ENCODE results near the gene CD81.

DNA sequence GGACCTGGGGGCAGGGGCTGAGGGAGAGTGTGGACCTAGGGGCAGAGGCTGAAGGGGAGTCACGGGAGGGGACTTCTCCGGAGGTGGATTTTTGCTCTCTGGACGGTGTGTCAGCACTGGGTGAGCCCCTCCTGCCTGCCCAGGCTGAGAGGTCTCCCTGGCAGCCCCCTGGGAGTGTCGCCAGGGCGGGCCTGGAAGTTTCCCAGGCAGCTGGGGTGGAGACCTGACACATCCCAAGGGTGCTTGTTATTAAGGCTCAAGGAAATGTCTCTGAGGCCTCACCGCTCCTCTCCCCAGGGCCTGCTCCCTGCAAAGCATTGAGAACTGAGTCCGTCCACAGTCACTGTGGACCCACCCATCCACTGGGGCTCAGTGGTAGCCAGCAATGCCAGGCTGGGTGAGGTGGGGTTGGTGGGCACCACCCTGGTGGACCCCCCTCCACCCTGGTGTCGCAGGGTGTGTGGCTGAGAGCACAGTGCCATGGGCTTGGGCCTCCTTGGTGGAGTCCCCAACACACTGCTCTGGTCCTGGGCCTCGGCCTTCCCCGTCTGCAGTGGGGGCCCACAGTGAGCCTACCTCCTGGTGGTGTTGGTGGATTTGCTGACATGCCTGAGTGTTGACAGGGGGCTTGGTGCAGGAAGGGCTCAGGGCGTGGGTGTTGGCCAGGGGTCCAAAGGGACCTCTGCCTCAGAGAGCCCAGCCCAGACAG is 2.5 kb downstream of the CD81 start:
- TF ChIP-seq EZH2phosphoT487 (IDR thresholded peaks at IDR 0.05; ENCODE audit: unreplicated experiment) = no peak
- TF ChIP-seq CTCF (conservative IDR thresholded peaks at IDR 0.05; ENCODE audit: low read depth in 2 of 2) = no peak
- no peak for TF ChIP-seq STAT1 (IDR thresholded peaks at IDR 0.05; ENCODE audit: unreplicated experiment)
- TF ChIP-seq POLR2AphosphoS5 (IDR thresholded peaks at IDR 0.05; ENCODE audit: low read depth) = no peak
- no peak for TF ChIP-seq ETS1 (IDR thresholded peaks at IDR 0.05)
- TF ChIP-seq EZH2 (IDR thresholded peaks at IDR 0.05; ENCODE audit: low read depth, unreplicated experiment) = no peak
- TF ChIP-seq CREB1 (CRISPR knock-in tag; IDR thresholded peaks at IDR 0.05; ENCODE audit: low read depth) = no peak
- TF ChIP-seq REST (IDR thresholded peaks at IDR 0.05; ENCODE audit: unreplicated experiment) = no peak
- no peak for TF ChIP-seq NANOG (IDR thresholded peaks at IDR 0.05; ENCODE audit: borderline replicate concordance)
- no peak for TF ChIP-seq JUNB (IDR thresholded peaks at IDR 0.05; ENCODE audit: unreplicated experiment)
- no peak for TF ChIP-seq ZNF331 (CRISPR knock-in tag; IDR thresholded peaks at IDR 0.05; ENCODE audit: low read depth)
- TF ChIP-seq ZNF114 (CRISPR knock-in tag; IDR thresholded peaks at IDR 0.05) = no peak
- no peak for TF ChIP-seq ZNF462 (CRISPR knock-in tag; IDR thresholded peaks at IDR 0.05)
